ENCODE results near the gene RPS10. TPM values are rescaled to one million over a fixed set of nuclear protein-coding genes. Genes with fewer than 3 reads are reported as not detected.

The RPS10 gene
- 1,000 to 10,000 TPM; 2,080 to 2,467 TPM for total RNA-seq

DNA sequence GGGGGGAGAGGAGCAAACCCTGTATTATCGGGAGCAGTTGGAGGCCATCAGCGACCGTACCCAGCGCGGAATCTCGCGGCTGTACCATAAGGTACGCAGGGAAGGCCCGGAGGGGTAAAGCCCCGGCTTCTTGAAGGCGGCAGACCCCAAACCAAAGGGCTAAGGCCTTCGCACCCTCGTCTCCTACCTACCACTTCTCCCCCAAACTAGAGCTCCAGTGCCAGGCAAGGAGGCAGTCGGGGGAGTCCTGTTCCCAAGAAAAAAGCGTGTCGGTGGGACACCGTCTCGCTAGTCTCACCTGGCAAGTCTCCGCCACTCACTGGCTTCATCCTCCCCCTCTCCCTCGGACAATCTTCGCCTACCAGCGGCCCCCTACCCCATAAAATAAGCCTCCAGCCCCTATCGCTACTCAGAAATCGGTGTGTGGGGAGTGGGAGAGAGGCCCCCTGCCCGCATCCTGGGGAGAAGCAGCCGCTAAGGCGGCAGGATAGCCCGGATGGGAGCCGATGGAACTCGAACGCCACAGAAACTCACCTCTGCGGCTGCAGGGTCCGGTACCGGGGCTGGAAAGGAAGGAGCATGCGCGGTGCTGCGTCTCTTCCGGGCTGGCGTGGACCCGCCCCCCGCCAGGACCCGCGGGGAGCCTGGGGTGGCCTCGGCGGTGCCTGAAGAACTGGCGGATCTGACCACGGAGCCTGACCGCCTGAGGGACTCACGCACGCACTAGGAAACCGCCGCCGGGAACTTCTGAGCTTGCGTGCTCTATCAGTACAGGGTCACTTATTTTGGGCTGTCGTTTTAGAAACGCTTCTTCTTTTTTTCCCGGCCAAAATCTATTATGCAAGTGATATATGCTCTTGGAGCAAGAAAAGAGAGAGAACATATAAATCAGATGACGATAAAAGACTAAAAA, at the start of gene RPS10:
TSS of gene RPS10 (minus strand) at position 572 of the 913 bp plus-strand sequence. CDS start 848 bp downstream, outside the sequence.
- peak; percentile 96 for ATAC-seq (replicated peaks)
- peaks cover 55% of the 10 kb centered on the region for H3K36me3 Mint-ChIP-seq (ENCODE audit: low read depth)
- H3K4me3 Mint-ChIP-seq, result peak within 1 kb of the TSS; percentile 95
- H3K27ac Mint-ChIP-seq, result peak within 1 kb of the TSS; percentile 100
- H3K9me3 Mint-ChIP-seq, result no peaks in the 10 kb centered on the region
- H3K4me1 Mint-ChIP-seq, result peaks cover 4% of the 10 kb centered on the region
- H3K27me3 Mint-ChIP-seq, result no peaks in the 10 kb centered on the region

DNA sequence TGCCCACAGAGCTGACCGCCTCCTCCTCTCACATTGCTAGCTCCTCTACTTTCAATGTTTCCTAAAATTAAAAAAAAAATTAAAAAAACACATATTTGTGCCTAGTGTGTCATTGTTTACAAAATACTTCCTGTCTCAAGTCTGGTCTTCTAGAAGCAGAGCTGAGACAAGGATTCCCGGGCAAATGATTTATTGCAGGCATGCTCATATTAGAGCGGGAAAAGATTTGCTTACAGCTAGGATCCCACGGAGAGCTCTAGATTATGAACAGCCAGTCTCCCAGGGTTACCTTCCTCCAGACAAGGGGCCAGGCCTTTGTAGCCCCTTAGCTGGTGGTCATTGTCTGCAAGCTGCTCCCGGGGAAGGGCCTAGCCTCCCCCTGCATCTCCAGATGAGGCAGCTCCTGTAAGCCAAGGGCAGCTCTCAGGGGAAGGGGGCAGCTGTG, 49.4 kb upstream of the RPS10 start:
- no peak for ATAC-seq (replicated peaks)
- Mint-ChIP-seq H3K27me3 (no peaks in the 10 kb centered on the region), H3K36me3 (ENCODE audit: low read depth) (no peaks in the 10 kb centered on the region), H3K9me3 (no peaks in the 10 kb centered on the region), H3K4me1 (no peaks in the 10 kb centered on the region), H3K27ac (no peak overlapping the region), H3K4me3 (no peak overlapping the region)

DNA sequence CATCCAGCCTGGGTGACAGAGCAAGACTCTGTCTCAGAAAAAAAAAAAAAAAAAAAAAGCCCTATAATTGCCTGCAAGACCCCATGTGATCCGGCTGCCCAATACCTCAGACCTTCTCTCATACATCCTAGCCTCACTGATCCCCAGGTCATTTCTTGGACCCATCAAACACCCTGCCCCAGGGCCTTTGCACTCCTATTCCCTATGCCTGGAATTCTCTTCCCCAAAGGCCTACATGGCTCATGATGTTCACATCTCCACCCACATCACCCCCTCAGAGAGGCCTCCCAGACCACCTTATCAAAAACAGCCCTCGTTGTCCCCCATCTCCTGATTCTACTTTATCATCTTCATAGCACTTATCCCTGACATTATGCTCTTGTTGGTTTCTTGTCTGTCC, 48.9 kb upstream of the RPS10 start:
- no peaks in the 10 kb centered on the region for H3K27me3 Mint-ChIP-seq
- ATAC-seq (replicated peaks), result no peak
- no peak overlapping the region for H3K27ac Mint-ChIP-seq
- H3K9me3 Mint-ChIP-seq, result no peaks in the 10 kb centered on the region
- H3K4me3 Mint-ChIP-seq, result no peak overlapping the region
- no peaks in the 10 kb centered on the region for H3K4me1 Mint-ChIP-seq
- H3K36me3 Mint-ChIP-seq (ENCODE audit: low read depth), result no peaks in the 10 kb centered on the region

DNA sequence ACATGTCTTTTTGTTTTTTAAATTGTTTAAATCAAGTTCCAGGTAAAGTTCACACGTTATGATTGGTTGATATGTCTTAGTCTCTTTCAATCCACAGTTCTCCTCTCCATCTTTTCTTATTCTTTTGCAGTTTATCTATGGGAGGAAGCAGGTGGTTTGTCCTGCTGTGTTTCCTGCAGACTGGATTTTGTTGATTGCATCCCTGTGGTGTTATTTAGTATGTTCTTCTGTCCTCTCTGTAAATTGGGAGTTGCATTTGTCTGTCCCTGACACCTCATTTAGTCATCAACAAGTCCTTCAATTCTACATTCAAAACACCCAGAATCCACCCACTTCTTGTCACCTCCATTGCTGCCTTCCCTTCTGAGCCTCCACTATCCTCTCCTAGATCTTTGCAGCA, 48.1 kb upstream of the RPS10 start:
- Mint-ChIP-seq H3K9me3 (no peaks in the 10 kb centered on the region), H3K36me3 (ENCODE audit: low read depth) (no peaks in the 10 kb centered on the region), H3K27me3 (no peaks in the 10 kb centered on the region), H3K4me3 (no peak overlapping the region), H3K4me1 (no peaks in the 10 kb centered on the region), H3K27ac (no peak overlapping the region)
- no peak for ATAC-seq (replicated peaks)

DNA sequence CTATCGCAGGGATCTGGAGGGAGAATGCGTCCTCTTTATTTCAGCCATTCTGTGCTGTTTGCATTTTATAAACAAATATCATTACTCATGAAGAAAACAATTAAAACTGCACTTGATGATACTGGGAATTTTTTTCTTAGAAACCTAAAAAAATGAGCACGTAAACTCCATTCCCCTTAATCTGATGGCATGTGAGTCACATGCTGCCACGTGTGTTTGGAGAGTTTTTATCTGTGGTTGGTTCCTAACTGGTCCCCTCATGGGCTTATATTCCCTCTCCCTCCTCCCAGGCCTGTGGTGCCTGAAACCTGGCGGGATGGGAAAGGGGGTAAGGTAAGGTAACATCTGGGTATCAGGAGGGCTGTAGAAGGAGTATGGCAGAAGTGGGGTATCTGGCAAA, 46.6 kb upstream of the RPS10 start:
- Mint-ChIP-seq H3K36me3 (ENCODE audit: low read depth) (no peaks in the 10 kb centered on the region), H3K27me3 (no peaks in the 10 kb centered on the region), H3K4me3 (no peak overlapping the region), H3K4me1 (no peaks in the 10 kb centered on the region), H3K27ac (no peak overlapping the region), H3K9me3 (no peaks in the 10 kb centered on the region)
- ATAC-seq (replicated peaks), result no peak

DNA sequence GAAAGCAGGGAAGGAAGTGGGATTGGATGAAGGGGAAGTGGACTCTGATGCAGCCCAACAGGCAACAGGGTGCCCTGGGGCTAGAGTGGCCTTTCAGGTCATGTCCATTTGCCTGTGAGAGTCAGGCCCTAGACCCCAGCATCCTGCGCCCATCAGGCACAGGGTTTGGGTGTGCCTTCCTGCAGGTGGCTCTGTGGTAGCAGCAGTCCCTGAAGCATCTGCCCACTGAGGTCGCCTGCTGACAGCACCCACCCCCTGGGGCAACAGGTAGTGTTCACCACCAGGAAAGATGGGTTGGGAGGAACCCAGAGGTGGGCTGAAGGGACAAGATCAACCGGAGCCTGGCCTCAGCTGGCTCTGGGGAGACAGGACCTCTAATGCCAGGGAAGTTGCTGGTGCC, 43.6 kb upstream of the RPS10 start:
- ATAC-seq (replicated peaks), result no peak
- Mint-ChIP-seq H3K4me3 (no peak overlapping the region), H3K4me1 (no peaks in the 10 kb centered on the region), H3K36me3 (ENCODE audit: low read depth) (no peaks in the 10 kb centered on the region), H3K27ac (peak overlapping the region; percentile 9), H3K9me3 (no peaks in the 10 kb centered on the region), H3K27me3 (peaks cover 7% of the 10 kb centered on the region)

DNA sequence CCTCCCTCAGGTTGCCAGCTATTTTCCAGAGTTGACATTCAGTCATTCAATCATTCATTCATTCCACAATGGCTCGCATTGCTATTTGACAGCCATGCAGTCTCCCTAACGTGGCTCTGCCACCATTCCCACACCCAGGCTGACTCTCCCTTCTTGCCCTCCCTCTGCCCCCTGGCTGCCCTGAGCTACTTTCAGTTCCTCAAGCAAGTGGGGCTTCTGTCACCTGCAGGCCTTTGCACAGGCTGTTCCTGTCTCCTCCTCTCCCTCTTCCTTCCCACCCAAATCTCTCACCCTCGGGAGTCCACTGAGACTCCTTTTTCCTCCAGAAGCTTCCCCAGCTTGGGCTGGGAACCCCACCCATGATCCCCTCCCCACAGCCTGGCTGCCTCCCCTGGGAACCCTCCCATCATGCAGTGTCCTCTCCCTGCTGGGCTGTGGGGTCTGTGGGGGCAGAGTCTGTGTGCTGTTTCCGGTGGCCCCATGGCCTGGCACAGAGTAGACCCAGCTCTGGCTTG, 42.6 kb upstream of the RPS10 start:
- peak overlapping the region; percentile 9 for H3K27ac Mint-ChIP-seq
- H3K4me1 Mint-ChIP-seq, result no peaks in the 10 kb centered on the region
- H3K27me3 Mint-ChIP-seq, result peaks cover 7% of the 10 kb centered on the region
- ATAC-seq (replicated peaks), result no peak
- H3K9me3 Mint-ChIP-seq, result no peaks in the 10 kb centered on the region
- H3K4me3 Mint-ChIP-seq, result no peak overlapping the region
- no peaks in the 10 kb centered on the region for H3K36me3 Mint-ChIP-seq (ENCODE audit: low read depth)

DNA sequence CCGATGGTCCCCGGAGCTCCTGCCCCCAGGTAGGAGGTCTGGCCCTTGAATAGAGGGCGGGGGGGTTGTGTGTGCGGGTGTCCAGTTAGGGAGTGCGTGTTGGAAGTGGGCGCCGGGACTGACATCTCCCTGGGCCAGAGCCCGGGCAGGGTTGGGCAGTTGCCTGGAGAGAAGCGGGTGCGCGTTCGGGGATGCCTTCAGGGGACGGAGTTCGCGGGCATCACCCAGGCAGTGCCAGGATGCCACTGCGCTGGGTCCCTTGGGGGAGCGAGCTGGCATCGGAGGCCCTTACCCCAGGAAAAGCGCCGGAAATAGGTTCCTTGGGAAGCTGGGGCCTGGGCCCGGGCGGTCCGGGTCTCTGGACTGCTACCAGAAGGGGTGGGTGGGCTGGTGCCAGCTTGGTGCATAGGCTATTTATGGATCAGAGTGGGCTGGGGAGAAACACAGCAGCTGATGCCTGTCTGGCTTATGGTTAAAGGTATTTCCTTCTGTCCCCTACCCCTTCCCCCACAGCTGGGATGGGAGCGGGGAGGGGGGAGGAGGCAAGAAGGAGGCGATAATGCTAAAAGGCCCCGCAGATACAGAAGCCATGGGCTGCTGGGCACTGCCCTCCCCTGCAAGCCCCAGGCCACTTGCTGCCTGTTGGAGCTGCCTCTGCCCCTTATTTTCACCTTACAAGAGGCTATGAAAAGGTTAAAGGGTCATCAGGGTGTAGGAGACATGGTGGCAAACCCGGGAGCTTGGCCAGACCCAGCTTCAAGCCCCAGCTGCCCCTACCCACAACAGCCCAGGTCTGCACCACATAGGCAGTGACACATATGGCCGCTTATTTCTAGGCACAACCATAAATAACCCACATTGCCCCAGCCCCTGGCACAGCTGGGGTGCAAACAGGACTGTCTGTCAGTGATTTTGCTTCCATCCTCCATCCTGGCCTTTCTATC, 40.6 kb upstream of the RPS10 start:
- no peaks in the 10 kb centered on the region for H3K4me1 Mint-ChIP-seq
- no peak overlapping the region for H3K27ac Mint-ChIP-seq
- no peak for ATAC-seq (replicated peaks)
- H3K36me3 Mint-ChIP-seq (ENCODE audit: low read depth), result no peaks in the 10 kb centered on the region
- peaks cover 11% of the 10 kb centered on the region for H3K27me3 Mint-ChIP-seq
- H3K9me3 Mint-ChIP-seq, result no peaks in the 10 kb centered on the region
- no peak overlapping the region for H3K4me3 Mint-ChIP-seq

DNA sequence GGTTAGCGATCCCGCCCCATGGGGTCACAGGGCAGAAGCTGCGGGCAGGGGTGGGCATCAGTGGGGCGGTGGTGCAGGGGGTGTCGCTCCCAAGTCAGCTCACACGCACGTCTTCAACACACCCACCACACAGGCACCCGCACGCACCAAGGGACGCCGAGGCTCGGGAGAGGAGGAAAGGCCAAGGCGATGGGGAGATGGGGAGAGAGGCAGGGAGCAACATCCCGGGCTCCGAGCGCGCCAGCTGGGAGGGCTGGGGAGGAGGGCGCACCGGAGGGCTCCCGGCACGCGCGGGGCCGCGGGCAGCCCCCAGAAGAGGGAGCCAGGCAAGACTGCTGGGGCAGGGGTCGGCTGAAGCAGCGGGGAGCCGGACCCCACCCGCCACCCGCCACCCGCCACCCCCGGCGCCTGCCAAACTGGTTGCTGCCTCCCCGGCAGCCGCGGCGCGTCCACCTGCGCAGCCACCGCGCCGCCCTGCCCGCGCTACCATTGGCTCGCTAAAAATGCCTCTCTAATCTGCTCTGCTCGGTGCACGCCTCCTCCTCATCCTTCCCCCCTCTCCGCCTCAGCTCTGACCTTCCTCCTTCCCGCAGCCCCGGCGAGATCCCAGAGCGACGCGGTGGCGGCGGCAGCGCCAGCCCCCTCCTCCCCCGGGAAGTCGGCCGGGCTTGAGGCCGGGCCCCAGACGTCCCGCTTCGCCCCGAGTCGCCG, 39.8 kb upstream of the RPS10 start, which contains the start of gene PACSIN1:
TSS of gene PACSIN1 (plus strand) at position 546 of the 711 bp plus-strand sequence. CDS start 60,230 bp downstream, outside the sequence.
- Mint-ChIP-seq H3K27ac (no peak within 1 kb of the TSS), H3K9me3 (no peaks in the 10 kb centered on the region), H3K4me1 (no peaks in the 10 kb centered on the region), H3K36me3 (ENCODE audit: low read depth) (no peaks in the 10 kb centered on the region), H3K27me3 (peaks cover 11% of the 10 kb centered on the region), H3K4me3 (peak within 1 kb of the TSS; percentile 54)
- ATAC-seq (replicated peaks), result no peak

DNA sequence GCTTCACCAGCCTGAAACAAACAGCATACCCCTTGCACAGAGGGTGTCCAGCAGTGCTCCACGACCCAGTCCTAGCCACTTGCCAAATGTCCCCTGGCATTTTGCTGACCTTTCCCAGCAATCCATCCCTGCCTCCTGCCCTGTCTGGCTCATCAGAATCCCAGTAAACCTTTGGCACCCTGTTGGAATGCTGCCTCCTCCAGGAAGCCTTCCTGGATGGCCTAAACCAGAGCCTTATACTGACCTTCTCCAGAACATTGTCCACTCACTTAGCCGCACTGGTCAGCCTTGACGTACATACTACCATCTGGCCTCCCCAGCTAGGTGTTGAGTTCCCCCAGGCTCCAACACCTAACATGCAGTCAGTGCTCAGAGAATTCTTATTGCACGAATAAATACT, 38.0 kb upstream of the RPS10 start:
- Mint-ChIP-seq H3K4me3 (no peak overlapping the region), H3K9me3 (no peaks in the 10 kb centered on the region), H3K4me1 (no peaks in the 10 kb centered on the region), H3K27me3 (peaks cover 11% of the 10 kb centered on the region), H3K36me3 (ENCODE audit: low read depth) (no peaks in the 10 kb centered on the region), H3K27ac (no peak overlapping the region)
- ATAC-seq (replicated peaks), result no peak

DNA sequence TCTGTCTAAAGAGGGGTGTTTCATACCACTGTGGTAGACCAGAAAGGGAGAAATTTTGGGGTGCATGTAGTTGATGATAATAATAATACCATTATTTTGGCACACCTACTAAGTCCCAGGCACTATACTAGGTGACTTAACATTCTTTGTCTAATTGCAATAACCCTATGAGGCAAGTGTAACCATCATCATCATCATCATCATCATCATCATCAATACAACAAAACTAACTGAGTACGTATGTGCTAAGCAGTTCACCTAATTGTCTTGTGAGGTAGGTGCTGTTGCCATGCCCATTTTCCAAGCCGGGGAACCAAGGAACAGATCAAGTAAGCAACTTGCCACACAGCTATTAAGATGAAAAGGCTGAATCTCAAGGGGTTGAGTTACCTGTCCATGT, 37.4 kb upstream of the RPS10 start:
- Mint-ChIP-seq H3K36me3 (ENCODE audit: low read depth) (no peaks in the 10 kb centered on the region), H3K4me3 (no peak overlapping the region), H3K27me3 (peaks cover 11% of the 10 kb centered on the region), H3K4me1 (no peaks in the 10 kb centered on the region), H3K27ac (no peak overlapping the region), H3K9me3 (no peaks in the 10 kb centered on the region)
- no peak for ATAC-seq (replicated peaks)

DNA sequence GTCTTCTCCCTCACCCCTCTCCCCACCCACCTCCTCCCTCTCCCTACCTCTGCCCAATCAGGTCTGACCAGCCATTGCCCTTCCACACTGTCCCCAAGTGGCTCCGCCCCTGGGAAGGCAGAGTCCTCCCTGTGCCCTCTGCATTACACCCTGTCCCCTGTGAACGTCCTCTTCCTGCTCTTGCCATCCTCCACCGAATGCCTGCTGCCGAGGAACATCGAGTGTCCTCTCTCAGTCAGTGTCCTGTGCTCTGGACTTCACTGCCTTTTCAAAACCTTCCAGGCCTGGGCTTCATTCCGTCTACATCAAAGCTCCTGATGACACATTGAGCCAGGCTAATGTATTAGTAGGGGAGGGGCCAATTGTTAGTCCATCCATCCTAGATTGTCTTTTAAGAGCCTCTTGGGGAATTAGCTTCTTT, 36.7 kb upstream of the RPS10 start:
- no peaks in the 10 kb centered on the region for H3K9me3 Mint-ChIP-seq
- peaks cover 11% of the 10 kb centered on the region for H3K27me3 Mint-ChIP-seq
- no peaks in the 10 kb centered on the region for H3K4me1 Mint-ChIP-seq
- no peak overlapping the region for H3K4me3 Mint-ChIP-seq
- H3K36me3 Mint-ChIP-seq (ENCODE audit: low read depth), result no peaks in the 10 kb centered on the region
- no peak for ATAC-seq (replicated peaks)
- no peak overlapping the region for H3K27ac Mint-ChIP-seq

DNA sequence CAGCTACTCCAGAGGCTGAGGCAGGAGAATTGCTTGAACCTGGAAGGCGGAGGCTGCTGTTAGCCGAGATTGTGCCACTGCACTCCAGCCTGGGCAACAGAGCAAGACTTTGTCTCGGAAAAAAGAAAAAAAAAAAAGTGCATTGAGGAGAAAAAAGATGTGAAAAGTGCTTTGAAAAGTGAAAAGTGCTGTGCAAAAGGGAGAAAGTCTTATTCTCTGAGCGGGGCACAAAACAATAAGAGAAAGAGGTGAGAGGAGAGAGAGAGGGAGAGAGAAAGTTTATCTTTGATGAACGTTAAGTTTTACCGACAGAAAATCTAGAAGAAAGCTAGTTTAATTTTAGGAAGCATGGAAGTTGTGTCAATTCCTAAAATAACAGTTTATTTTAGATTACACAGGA, 36.1 kb upstream of the RPS10 start:
- H3K4me3 Mint-ChIP-seq, result no peak overlapping the region
- no peaks in the 10 kb centered on the region for H3K9me3 Mint-ChIP-seq
- peaks cover 11% of the 10 kb centered on the region for H3K27me3 Mint-ChIP-seq
- H3K36me3 Mint-ChIP-seq (ENCODE audit: low read depth), result no peaks in the 10 kb centered on the region
- ATAC-seq (replicated peaks), result no peak
- no peak overlapping the region for H3K27ac Mint-ChIP-seq
- H3K4me1 Mint-ChIP-seq, result no peaks in the 10 kb centered on the region
